H1 (cell line): ENCODE results near the gene P2RY8. TPM values are rescaled to one million over a fixed set of nuclear protein-coding genes. Genes with fewer than 3 reads are reported as not detected.

ENCODE experiments used
- EZH2 ChIP-seq: fragments of 200-600 bp; sonication (generic); IDR thresholded peaks from 2 replicates; pipeline ENCODE4 v1.7.1; 2012; ENCODE audit warnings: low read depth, mild to moderate bottlenecking, moderate library complexity, low read length, inconsistent platforms; ENCODE audit not compliant: severe bottlenecking
- polyA plus RNA-seq, 7 experiments: library from polyadenylated mRNA; depleted of rRNA in 3 of 7; stranded (reverse) in 5 of 7; unstranded in 2 of 7; fragments of >200 nt in 5 of 7; fragments of 200-250 nt in 2 of 7; gene quantifications; 1 replicate in 5 of 7; 2 replicates in 1 of 7; 4 replicates in 1 of 7; pipeline versions ENCODE4 v1.2.1 to v1.2.3, GENCODE V29; 2011 to 2013; ENCODE audit warnings: missing spikeins in 2 of 7, mixed read lengths in 2 of 7
- total RNA-seq: library from RNA; stranded (reverse); fragmentation: NEBNext Ultra II Directional; extraction: Animal tissue kit (Norgen Biotek cat#: 25700); gene quantifications from 2 replicates; pipeline ENCODE4 v1.2.1, GENCODE V29; 2021
- TF ChIP-seq, protein P1 (sequence below), 3 experiments: IDR thresholded peaks; 1 replicate in 2 of 3; 2 replicates in 1 of 3; pipeline versions ENCODE4 v1.5.1 to v1.6.1; 2011; ENCODE audit warnings: low read length in 3 of 3, mild to moderate bottlenecking in 3 of 3, inconsistent platforms in 2 of 3, low read depth in 1 of 3, moderate library complexity in 1 of 3; ENCODE audit not compliant: insufficient read depth in 1 of 3; ENCODE audit errors: control extremely low read depth in 1 of 3

Gene P2RY8
- total and polyA plus RNA-seq, 2 of the 8 experiments (the other 6 are each of a cell fraction or from before 2014, with no cell fraction given): 0.09 to 0.15 TPM

DNA sequence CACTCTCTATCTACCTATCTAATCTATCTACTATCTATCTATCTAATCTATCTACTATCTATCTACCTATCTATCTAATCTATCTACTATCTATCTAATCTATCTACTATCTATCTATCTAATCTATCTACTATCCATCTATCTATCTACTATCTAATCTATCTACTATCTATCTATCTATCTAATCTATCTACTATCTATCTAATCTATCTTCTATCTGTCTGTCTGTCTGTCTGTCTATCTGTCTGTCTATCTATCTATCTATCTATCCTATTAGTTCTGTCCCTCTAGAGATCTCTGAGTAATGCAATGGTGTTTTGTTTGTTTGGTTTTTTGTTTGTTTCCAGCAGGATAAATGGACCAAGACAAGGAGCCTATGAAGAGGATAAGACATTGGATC is 74.9 kb downstream of the P2RY8 start (continued):
- TF ChIP-seq, protein P1, sequence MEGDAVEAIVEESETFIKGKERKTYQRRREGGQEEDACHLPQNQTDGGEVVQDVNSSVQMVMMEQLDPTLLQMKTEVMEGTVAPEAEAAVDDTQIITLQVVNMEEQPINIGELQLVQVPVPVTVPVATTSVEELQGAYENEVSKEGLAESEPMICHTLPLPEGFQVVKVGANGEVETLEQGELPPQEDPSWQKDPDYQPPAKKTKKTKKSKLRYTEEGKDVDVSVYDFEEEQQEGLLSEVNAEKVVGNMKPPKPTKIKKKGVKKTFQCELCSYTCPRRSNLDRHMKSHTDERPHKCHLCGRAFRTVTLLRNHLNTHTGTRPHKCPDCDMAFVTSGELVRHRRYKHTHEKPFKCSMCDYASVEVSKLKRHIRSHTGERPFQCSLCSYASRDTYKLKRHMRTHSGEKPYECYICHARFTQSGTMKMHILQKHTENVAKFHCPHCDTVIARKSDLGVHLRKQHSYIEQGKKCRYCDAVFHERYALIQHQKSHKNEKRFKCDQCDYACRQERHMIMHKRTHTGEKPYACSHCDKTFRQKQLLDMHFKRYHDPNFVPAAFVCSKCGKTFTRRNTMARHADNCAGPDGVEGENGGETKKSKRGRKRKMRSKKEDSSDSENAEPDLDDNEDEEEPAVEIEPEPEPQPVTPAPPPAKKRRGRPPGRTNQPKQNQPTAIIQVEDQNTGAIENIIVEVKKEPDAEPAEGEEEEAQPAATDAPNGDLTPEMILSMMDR (IDR thresholded peaks at IDR 0.05; ENCODE audit: control extremely low read depth in 1 of 3, insufficient read depth in 1 of 3, low read depth in 1 of 3, low read length in 3 of 3): no peak
- no peak for TF ChIP-seq EZH2
